Mammary epithelial cell (primary cell): ENCODE results near the gene SGIP1.

Source experiments
- CTCF ChIP-seq, 2 donors: IDR thresholded peaks in 1 of 2; conservative IDR thresholded peaks in 1 of 2; 2 replicates each; pipeline ENCODE4 v1.5.1; 2011 to 2012; ENCODE audit warnings: inconsistent platforms in 2 of 2, low read length in 2 of 2, mild to moderate bottlenecking in 2 of 2, control low read depth in 1 of 2, low read depth in 1 of 2; ENCODE audit not compliant: insufficient read depth in 1 of 2; ENCODE audit errors: extremely low read depth in 1 of 2
- EZH2 ChIP-seq: IDR thresholded peaks from 2 replicates; pipeline ENCODE4 v1.6.1; 2012; ENCODE audit warnings: low read length, inconsistent platforms, borderline replicate concordance

DNA sequence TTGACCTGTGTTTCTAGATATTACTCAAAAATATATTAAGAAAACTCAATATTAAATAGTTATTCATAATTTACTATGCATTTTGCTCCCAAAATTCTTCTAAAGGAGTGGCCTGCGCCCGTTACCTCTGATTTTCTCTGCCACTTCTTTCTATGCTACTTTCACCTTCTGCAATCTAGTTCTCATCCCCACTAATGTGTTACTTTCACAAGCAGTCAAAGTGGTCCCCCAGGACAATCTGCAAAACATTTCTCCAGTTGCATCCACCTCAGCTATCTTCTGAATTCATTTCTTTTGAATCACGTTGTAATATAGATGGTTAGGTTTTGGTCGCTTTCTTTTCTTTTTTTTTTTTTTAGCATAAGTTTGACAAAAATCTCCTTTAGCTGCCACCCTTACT, 253.7 kb downstream of the SGIP1 start:
- TF ChIP-seq CTCF (conservative IDR thresholded peaks at IDR 0.05 in 1 of 2, IDR thresholded peaks at IDR 0.05 in 1 of 2; ENCODE audit: extremely low read depth in 1 of 2, insufficient read depth in 1 of 2, low read depth in 1 of 2, low read length in 2 of 2) (no peak), EZH2 (no peak)
